Right lung (tissue), 5 donors: ENCODE data around the gene COX4I1. TPM values are rescaled to one million over a fixed set of nuclear protein-coding genes. Genes with fewer than 3 reads are reported as not detected.
"Not testable (repeated sequence)": the region's sequence is repeated elsewhere in the genome, so short reads cannot be mapped to it uniquely, and the experiment has no call there.

ENCODE experiments used
- DNase-seq, 2 donors: peaks; one replicate each; pipeline ENCODE4 v3.0.0-alpha.2; 2013
- polyA plus RNA-seq, 5 donors: library from polyadenylated mRNA; unstranded; fragments of 120-200 nt; gene quantifications; one replicate each; pipeline versions ENCODE4 v1.2.1 to v1.2.3, GENCODE V29; 2013; ENCODE audit warnings: inconsistent platforms in 1 of 5, low replicate concordance in 1 of 5; ENCODE audit not compliant: insufficient read length in 5 of 5, insufficient read depth in 1 of 5

Gene COX4I1
- polyA plus RNA-seq, 5 donors = 275 to 371 (median 285) TPM

GRCh38 chr16:85796152-85796551 lies 3.3 kb upstream of the COX4I1 start:
- no peak for DNase-seq

- no peak for DNase-seq
These were observed 2.9 kb upstream of the COX4I1 start for GRCh38 chr16:85796599-85796998.

GRCh38 chr16:85798283-85798776 lies 1.2 kb upstream of the COX4I1 start:
- no peak for DNase-seq

- DNase-seq = no peak
These were observed 496 bp upstream of the COX4I1 start for GRCh38 chr16:85798901-85799496.

GRCh38 chr16:85800321-85800669 lies 800 bp downstream of the COX4I1 start:
- no peak for DNase-seq

- DNase-seq = no peak
These were observed 4.1 kb downstream of the COX4I1 start for GRCh38 chr16:85803570-85803969.

GRCh38 chr16:85805442-85806045 lies 6.0 kb downstream of the COX4I1 start:
- no peak for DNase-seq

GRCh38 chr16:85806539-85806938 lies 7.0 kb downstream of the COX4I1 start:
- DNase-seq = no peak

- DNase-seq = not testable (repeated sequence)
These were observed 7.8 kb downstream of the COX4I1 start for GRCh38 chr16:85807340-85807739.

GRCh38 chr16:85808104-85808503 lies 8.6 kb downstream of the COX4I1 start:
- DNase-seq = not testable (repeated sequence)

GRCh38 chr16:85808926-85809325 lies 9.4 kb downstream of the COX4I1 start:
- DNase-seq = no peak

GRCh38 chr16:85809645-85810044 lies 10.2 kb downstream of the COX4I1 start:
- no peak for DNase-seq

GRCh38 chr16:85810097-85810741 lies 10.7 kb downstream of the COX4I1 start:
- no peak for DNase-seq

- no peak for DNase-seq
These were observed 11.2 kb downstream of the COX4I1 start for GRCh38 chr16:85810742-85811115.

GRCh38 chr16:85812031-85812807 lies 12.7 kb downstream of the COX4I1 start:
- DNase-seq = no peak

- DNase-seq = no peak
These were observed 13.6 kb downstream of the COX4I1 start for GRCh38 chr16:85812811-85813700.

GRCh38 chr16:85816159-85816558 lies 16.7 kb downstream of the COX4I1 start:
- DNase-seq = no peak

- DNase-seq = not testable (repeated sequence)
These were observed 17.7 kb downstream of the COX4I1 start for GRCh38 chr16:85817195-85817594.

GRCh38 chr16:85819245-85819644 lies 19.8 kb downstream of the COX4I1 start:
- peak in 1 of 2 donors; percentile 52 for DNase-seq

- no peak for DNase-seq
These were observed 20.3 kb downstream of the COX4I1 start for GRCh38 chr16:85819771-85820170.

- no peak for DNase-seq
These were observed 21.3 kb downstream of the COX4I1 start for GRCh38 chr16:85820604-85821372.
